ENCODE measurements around the gene ARHGEF9.

The ARHGEF9 gene

DNA sequence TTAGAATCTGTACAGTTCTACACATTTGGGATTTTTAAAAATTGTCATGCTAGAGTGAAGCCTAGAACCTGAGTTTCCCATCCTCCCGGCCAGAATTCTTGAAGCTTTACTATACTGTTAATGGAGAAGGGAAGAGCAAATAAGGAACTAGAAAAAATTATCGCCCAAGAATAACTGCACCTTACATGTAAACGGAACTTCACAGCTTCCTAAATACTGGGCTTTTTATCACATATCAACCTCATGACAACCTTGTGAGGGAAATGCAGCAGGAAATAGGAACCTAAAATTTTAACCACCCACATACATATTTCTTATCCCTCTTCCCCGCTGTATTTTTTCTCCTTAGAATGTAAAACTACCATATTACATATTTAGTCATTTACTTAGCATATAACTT lies 19.3 kb downstream of the ARHGEF9 start:
- Histone ChIP-seq H2BK5ac (ENCODE audit: low read depth, low read length, poor library complexity, severe bottlenecking) (no peak overlapping the region), H3K4me2 (ENCODE audit: low read length, poor library complexity, severe bottlenecking) (no peak overlapping the region), H3K9me3 (ENCODE audit: control insufficient read depth, low read length) (peaks cover 24% of the 10 kb centered on the region), H3K4me1 (ENCODE audit: control insufficient read depth, insufficient read depth, low read depth, low read length) (no peaks in the 10 kb centered on the region), H3K27me3 (ENCODE audit: control insufficient read depth in 1 of 2, insufficient read depth in 1 of 2, low read length in 2 of 2) (no peaks in the 10 kb centered on the region), H2BK120ac (ENCODE audit: low read depth, low read length) (no peak overlapping the region), H3K4me3 (ENCODE audit: insufficient read depth in 1 of 2, low read depth in 1 of 2, low read length in 2 of 2) (no peak overlapping the region), H2BK12ac (ENCODE audit: low read length in 2 of 2) (no peak overlapping the region), H4K8ac (ENCODE audit: low read length) (no peak overlapping the region), H3K9ac (ENCODE audit: low read length) (no peak overlapping the region), H3K27ac (ENCODE audit: low read length, poor library complexity, severe bottlenecking) (no peak overlapping the region), H3K4ac (ENCODE audit: low read depth in 1 of 2, low read length in 2 of 2) (no peak overlapping the region), H3K36me3 (ENCODE audit: control insufficient read depth in 1 of 2, insufficient read depth in 2 of 2, low read depth in 1 of 2, low read length in 2 of 2) (no peaks in the 10 kb centered on the region), H4K91ac (ENCODE audit: low read length) (no peak overlapping the region), H2BK15ac (ENCODE audit: low read depth, poor library complexity, severe bottlenecking) (no peak overlapping the region), H3K79me1 (replicated peaks; ENCODE audit: low read length, poor library complexity, severe bottlenecking) (no peaks in the 10 kb centered on the region), H2AFZ (ENCODE audit: low read depth, low read length) (no peak overlapping the region), H3K23ac (ENCODE audit: low read length in 2 of 2) (no peak overlapping the region), H3K14ac (ENCODE audit: low read length in 2 of 2) (no peak overlapping the region), H2AK5ac (ENCODE audit: low read length, severe bottlenecking) (no peak overlapping the region), H3K18ac (ENCODE audit: low read depth in 1 of 2, low read length in 2 of 2) (no peak overlapping the region)
- no peak for DNase-seq
- 96% methylated on average over 2 of the region's 4 CpGs for whole genome bisulfite sequencing

DNA sequence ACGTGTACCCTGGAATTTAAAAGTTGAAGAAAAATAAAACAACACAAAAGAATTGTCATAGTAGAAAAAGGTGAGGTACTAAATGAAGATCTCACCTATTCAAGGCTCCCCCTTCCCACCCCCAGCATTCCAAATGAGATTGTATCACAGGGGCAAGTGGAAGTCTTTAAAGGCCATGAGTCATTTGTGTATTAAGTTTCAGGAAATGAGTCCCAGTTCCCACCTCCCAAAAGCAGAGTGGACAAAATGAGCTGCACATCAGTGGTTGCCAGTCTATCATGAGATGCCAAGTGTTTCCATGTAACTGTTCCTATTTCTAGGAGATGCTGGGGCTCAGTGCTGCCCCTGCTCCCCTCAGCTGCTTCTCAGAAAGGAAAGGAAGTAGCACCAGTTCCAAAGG lies 20.1 kb downstream of the ARHGEF9 start:
- no peak overlapping the region for H2AK5ac ChIP-seq (ENCODE audit: low read length, severe bottlenecking)
- WGBS = no CpG with 5 or more reads among the region's 1 CpG

DNA sequence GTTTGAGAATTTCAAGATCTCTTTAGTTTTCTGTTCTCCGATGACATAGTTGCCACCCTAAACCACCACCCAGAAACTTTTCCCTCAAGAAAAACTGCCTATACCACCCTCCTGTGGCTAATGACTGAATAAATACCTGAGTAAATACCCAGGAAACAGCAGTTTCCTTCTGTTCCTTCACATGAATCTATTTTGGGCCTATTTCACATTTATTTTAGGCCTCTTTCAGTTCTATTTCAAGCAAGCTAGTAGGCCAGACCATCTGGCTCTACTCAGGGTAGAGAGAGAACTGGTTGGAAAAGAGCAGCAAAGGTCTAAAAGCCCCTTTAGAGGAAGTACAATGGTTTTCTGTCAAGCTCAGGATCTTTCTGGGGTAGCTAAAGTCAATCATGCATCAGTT lies 23.4 kb downstream of the ARHGEF9 start:
- DNase-seq = no peak
- Histone ChIP-seq H2AFZ (ENCODE audit: low read depth, low read length) (no peak overlapping the region), H4K8ac (ENCODE audit: low read length) (no peak overlapping the region), H3K9me3 (ENCODE audit: control insufficient read depth, low read length) (no peaks in the 10 kb centered on the region), H2AK5ac (ENCODE audit: low read length, severe bottlenecking) (no peak overlapping the region), H3K4me1 (ENCODE audit: control insufficient read depth, insufficient read depth, low read depth, low read length) (no peaks in the 10 kb centered on the region), H4K91ac (ENCODE audit: low read length) (no peak overlapping the region), H2BK5ac (ENCODE audit: low read depth, low read length, poor library complexity, severe bottlenecking) (no peak overlapping the region), H2BK120ac (ENCODE audit: low read depth, low read length) (no peak overlapping the region), H3K23ac (ENCODE audit: low read length in 2 of 2) (no peak overlapping the region), H3K27ac (ENCODE audit: low read length, poor library complexity, severe bottlenecking) (no peak overlapping the region), H3K4me3 (ENCODE audit: insufficient read depth in 1 of 2, low read depth in 1 of 2, low read length in 2 of 2) (no peak overlapping the region), H3K9ac (ENCODE audit: low read length) (no peak overlapping the region), H3K36me3 (ENCODE audit: control insufficient read depth in 1 of 2, insufficient read depth in 2 of 2, low read depth in 1 of 2, low read length in 2 of 2) (no peaks in the 10 kb centered on the region), H3K4ac (ENCODE audit: low read depth in 1 of 2, low read length in 2 of 2) (no peak overlapping the region), H3K4me2 (ENCODE audit: low read length, poor library complexity, severe bottlenecking) (no peak overlapping the region), H2BK12ac (ENCODE audit: low read length in 2 of 2) (no peak overlapping the region), H3K14ac (ENCODE audit: low read length in 2 of 2) (no peak overlapping the region), H3K18ac (ENCODE audit: low read depth in 1 of 2, low read length in 2 of 2) (no peak overlapping the region), H2BK15ac (ENCODE audit: low read depth, poor library complexity, severe bottlenecking) (no peak overlapping the region), H3K79me1 (replicated peaks; ENCODE audit: low read length, poor library complexity, severe bottlenecking) (no peaks in the 10 kb centered on the region), H3K27me3 (ENCODE audit: control insufficient read depth in 1 of 2, insufficient read depth in 1 of 2, low read length in 2 of 2) (peaks cover 0 to 3% of the 10 kb centered on the region in 2 experiments)
- WGBS = 87% methylated on average over 1 of the region's 1 CpG

More for the DNA sequence above, 20.1 kb downstream of the ARHGEF9 start:
- Histone ChIP-seq H3K4me1 (ENCODE audit: control insufficient read depth, insufficient read depth, low read depth, low read length) (no peaks in the 10 kb centered on the region), H2BK12ac (ENCODE audit: low read length in 2 of 2) (no peak overlapping the region), H3K79me1 (replicated peaks; ENCODE audit: low read length, poor library complexity, severe bottlenecking) (no peaks in the 10 kb centered on the region), H3K4me3 (ENCODE audit: insufficient read depth in 1 of 2, low read depth in 1 of 2, low read length in 2 of 2) (no peak overlapping the region), H3K4me2 (ENCODE audit: low read length, poor library complexity, severe bottlenecking) (no peak overlapping the region), H3K23ac (ENCODE audit: low read length in 2 of 2) (no peak overlapping the region), H3K4ac (ENCODE audit: low read depth in 1 of 2, low read length in 2 of 2) (no peak overlapping the region), H3K14ac (ENCODE audit: low read length in 2 of 2) (no peak overlapping the region), H3K36me3 (ENCODE audit: control insufficient read depth in 1 of 2, insufficient read depth in 2 of 2, low read depth in 1 of 2, low read length in 2 of 2) (no peaks in the 10 kb centered on the region), H4K91ac (ENCODE audit: low read length) (no peak overlapping the region), H2BK120ac (ENCODE audit: low read depth, low read length) (no peak overlapping the region), H2BK15ac (ENCODE audit: low read depth, poor library complexity, severe bottlenecking) (no peak overlapping the region), H2BK5ac (ENCODE audit: low read depth, low read length, poor library complexity, severe bottlenecking) (no peak overlapping the region), H3K18ac (ENCODE audit: low read depth in 1 of 2, low read length in 2 of 2) (no peak overlapping the region), H3K9me3 (ENCODE audit: control insufficient read depth, low read length) (peaks cover 22% of the 10 kb centered on the region), H4K8ac (ENCODE audit: low read length) (no peak overlapping the region), H3K27ac (ENCODE audit: low read length, poor library complexity, severe bottlenecking) (no peak overlapping the region), H3K9ac (ENCODE audit: low read length) (no peak overlapping the region), H3K27me3 (ENCODE audit: control insufficient read depth in 1 of 2, insufficient read depth in 1 of 2, low read length in 2 of 2) (no peaks in the 10 kb centered on the region), H2AFZ (ENCODE audit: low read depth, low read length) (no peak overlapping the region)
- DNase-seq = no peak

DNA sequence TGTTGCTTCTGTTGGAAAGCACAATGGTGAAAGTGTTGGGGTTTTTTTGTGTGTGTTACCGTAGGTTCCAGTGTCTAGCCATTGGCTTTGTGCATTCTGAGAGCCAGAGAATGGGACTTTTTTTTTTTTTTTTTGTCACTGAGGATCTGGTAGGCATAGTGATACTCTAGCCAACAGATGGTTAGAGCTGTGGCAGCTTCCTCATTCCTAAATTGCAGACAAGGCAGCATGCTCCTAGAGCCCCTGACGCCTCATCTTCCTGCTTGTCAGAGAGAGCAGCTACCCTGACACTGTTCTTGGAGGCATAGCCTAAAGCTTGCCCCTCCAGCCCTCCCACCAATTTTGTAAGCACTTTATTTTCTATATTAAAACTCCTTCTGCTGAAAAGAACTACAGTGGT lies 27.0 kb downstream of the ARHGEF9 start:
- H3K36me3 ChIP-seq (ENCODE audit: control insufficient read depth in 1 of 2, insufficient read depth in 2 of 2, low read depth in 1 of 2, low read length in 2 of 2) = no peaks in the 10 kb centered on the region
- no peak overlapping the region for H3K4me3 ChIP-seq (ENCODE audit: insufficient read depth in 1 of 2, low read depth in 1 of 2, low read length in 2 of 2)
- WGBS = 100% methylated on average over 2 of the region's 2 CpGs
- H2BK120ac ChIP-seq (ENCODE audit: low read depth, low read length) = no peak overlapping the region
- no peak overlapping the region for H4K91ac ChIP-seq (ENCODE audit: low read length)
- no peak overlapping the region for H3K14ac ChIP-seq (ENCODE audit: low read length in 2 of 2)
- H2BK12ac ChIP-seq (ENCODE audit: low read length in 2 of 2) = no peak overlapping the region
- H3K4ac ChIP-seq (ENCODE audit: low read depth in 1 of 2, low read length in 2 of 2) = no peak overlapping the region
- no peak overlapping the region for H3K4me2 ChIP-seq (ENCODE audit: low read length, poor library complexity, severe bottlenecking)
- H3K79me1 ChIP-seq (replicated peaks; ENCODE audit: low read length, poor library complexity, severe bottlenecking) = no peaks in the 10 kb centered on the region
- H3K27ac ChIP-seq (ENCODE audit: low read length, poor library complexity, severe bottlenecking) = no peak overlapping the region
- no peak overlapping the region for H3K23ac ChIP-seq (ENCODE audit: low read length in 2 of 2)
- no peak overlapping the region for H2BK15ac ChIP-seq (ENCODE audit: low read depth, poor library complexity, severe bottlenecking)
- no peak overlapping the region for H2AFZ ChIP-seq (ENCODE audit: low read depth, low read length)
- no peak overlapping the region for H3K18ac ChIP-seq (ENCODE audit: low read depth in 1 of 2, low read length in 2 of 2)
- no peaks in the 10 kb centered on the region for H3K4me1 ChIP-seq (ENCODE audit: control insufficient read depth, insufficient read depth, low read depth, low read length)
- H3K9ac ChIP-seq (ENCODE audit: low read length) = no peak overlapping the region
- no peaks in the 10 kb centered on the region for H3K9me3 ChIP-seq (ENCODE audit: control insufficient read depth, low read length)
- H2AK5ac ChIP-seq (ENCODE audit: low read length, severe bottlenecking) = no peak overlapping the region
- H3K27me3 ChIP-seq (ENCODE audit: control insufficient read depth in 1 of 2, insufficient read depth in 1 of 2, low read length in 2 of 2) = peaks cover 0 to 3% of the 10 kb centered on the region in 2 experiments
- no peak for DNase-seq
- no peak overlapping the region for H2BK5ac ChIP-seq (ENCODE audit: low read depth, low read length, poor library complexity, severe bottlenecking)
- H4K8ac ChIP-seq (ENCODE audit: low read length) = no peak overlapping the region

Data from mesenchymal stem cell (in vitro differentiated cells and primary cell).